Ecto neural progenitor cell (in vitro differentiated cells): ENCODE results near the gene PLA2G4B.

ENCODE experiments used
- DNase-seq: peaks from one replicate; pipeline ENCODE4 v3.0.0-alpha.2; 2018; ENCODE audit warnings: low spot score

Gene PLA2G4B

GRCh38 chr15:41869770-41870688, 31.4 kb downstream of the PLA2G4B start:
- no peak for DNase-seq

GRCh38 chr15:41870689-41871081, 32.0 kb downstream of the PLA2G4B start:
- DNase-seq, result no peak

- no peak for DNase-seq
Observed at GRCh38 chr15:41871175-41871905, 32.7 kb downstream of the PLA2G4B start.

GRCh38 chr15:41872166-41872747, 33.6 kb downstream of the PLA2G4B start:
- no peak for DNase-seq

GRCh38 chr15:41873711-41874110, 35.1 kb downstream of the PLA2G4B start:
- no peak for DNase-seq

- no peak for DNase-seq
Observed at GRCh38 chr15:41874736-41875135, 36.1 kb downstream of the PLA2G4B start.

- DNase-seq, result no peak
Observed at GRCh38 chr15:41876007-41876406, 37.4 kb downstream of the PLA2G4B start.

- DNase-seq, result no peak
Observed at GRCh38 chr15:41876689-41877088, 38.0 kb downstream of the PLA2G4B start.

- DNase-seq, result no peak
Observed at GRCh38 chr15:41877631-41878354, 39.1 kb downstream of the PLA2G4B start.

GRCh38 chr15:41878355-41878699, 39.7 kb downstream of the PLA2G4B start:
- DNase-seq, result no peak

GRCh38 chr15:41879321-41879845, 40.7 kb downstream of the PLA2G4B start:
- DNase-seq, result no peak

GRCh38 chr15:41880156-41880877, 41.7 kb downstream of the PLA2G4B start:
- DNase-seq, result no peak

- no peak for DNase-seq
Observed at GRCh38 chr15:41881086-41881485, 42.4 kb downstream of the PLA2G4B start.

GRCh38 chr15:41881550-41881919, 42.9 kb downstream of the PLA2G4B start:
- no peak for DNase-seq

GRCh38 chr15:41881920-41882688, 43.5 kb downstream of the PLA2G4B start:
- DNase-seq, result no peak

GRCh38 chr15:41882689-41883483, 44.2 kb downstream of the PLA2G4B start:
- no peak for DNase-seq

- DNase-seq, result no peak
Observed at GRCh38 chr15:41883484-41883825, 44.8 kb downstream of the PLA2G4B start.

GRCh38 chr15:41884458-41884857, 45.8 kb downstream of the PLA2G4B start:
- no peak for DNase-seq

- DNase-seq, result no peak
Observed at GRCh38 chr15:41885321-41885720, 46.7 kb downstream of the PLA2G4B start.

GRCh38 chr15:41885841-41886240, 47.2 kb downstream of the PLA2G4B start:
- no peak for DNase-seq
